H1 (cell line): ENCODE results near the gene CASS4. TPM values are rescaled to one million over a fixed set of nuclear protein-coding genes. Genes with fewer than 3 reads are reported as not detected.

ENCODE experiments used
- CTCF ChIA-PET: fragments of 300-600 bp; sonication (Branson Sonifier 250); formaldehyde crosslinking; loops from one replicate; lab custom pipeline; 2021; ENCODE audit not compliant: partially characterized antibody; lab: Charles Lee
- POLR2A ChIA-PET: fragments of 300-600 bp; sonication (Branson Sonifier 250); formaldehyde crosslinking; loops from one replicate; lab custom pipeline; 2021; ENCODE audit warnings: inconsistent platforms; ENCODE audit not compliant: partially characterized antibody; lab: Charles Lee
- DNase-seq, 2 experiments: peaks; one replicate each; pipeline versions ENCODE4 v3.0.0 to v3.0.0-alpha.2; 2010 to 2022; ENCODE audit warnings: low spot score in 2 of 2, low read depth in 1 of 2, mixed read lengths in 1 of 2
- FAIRE-seq: peaks from 2 replicates; lab custom pipeline; 2011; peaks lifted over from hg19 to GRCh38; lab: Jason Lieb, UNC
- H2AFZ ChIP-seq: 2 replicates; pipeline ENCODE4 v1.8.1; 2012; ENCODE audit warnings: low read length, inconsistent platforms
- H2AK5ac ChIP-seq: 2 replicates; pipeline ENCODE4 v1.6.1; 2013; ENCODE audit warnings: low read depth, low read length
- H2BK120ac ChIP-seq: replicated peaks from 2 replicates; pipeline ENCODE3; 2013; ENCODE audit warnings: low read depth, low read length, inconsistent platforms
- H2BK12ac ChIP-seq: 2 replicates; pipeline ENCODE4 v1.6.1; 2013; ENCODE audit warnings: low read depth, low read length
- H2BK15ac ChIP-seq: 2 replicates; pipeline ENCODE4 v1.6.1; 2013; ENCODE audit warnings: low read length
- H2BK20ac ChIP-seq: 2 replicates; pipeline ENCODE4 v1.6.1; 2013; ENCODE audit warnings: low read length
- H2BK5ac ChIP-seq: 2 replicates; pipeline ENCODE4 v1.6.1; 2013; ENCODE audit warnings: low read depth, low read length
- H3K14ac ChIP-seq: 2 replicates; pipeline ENCODE4 v1.6.1; 2013; ENCODE audit warnings: inconsistent platforms; ENCODE audit not compliant: insufficient read length
- H3K18ac ChIP-seq: 2 replicates; pipeline ENCODE4 v1.6.1; 2013; ENCODE audit warnings: low read length; ENCODE audit errors: extremely low read depth
- H3K23ac ChIP-seq: 2 replicates; pipeline ENCODE4 v1.6.1; 2013; ENCODE audit warnings: inconsistent platforms; ENCODE audit not compliant: insufficient read length
- H3K23me2 ChIP-seq: 2 replicates; pipeline ENCODE4 v1.6.1; 2013; ENCODE audit warnings: low read depth, low read length
- H3K27ac ChIP-seq: 2 replicates; pipeline ENCODE4 v1.6.1; 2011; ENCODE audit warnings: low read depth, low read length, inconsistent platforms
- H3K27me3 ChIP-seq, 4 experiments: replicated peaks in 1 of 4; 1 replicate in 1 of 4; 2 replicates in 3 of 4; pipeline versions ENCODE4 v1.6.1 to v1.8.1; 2011 to 2013; ENCODE audit warnings: low read length in 3 of 4, mild to moderate bottlenecking in 3 of 4, inconsistent platforms in 2 of 4, mixed read lengths in 2 of 4, moderate library complexity in 1 of 4; ENCODE audit not compliant: control insufficient read depth in 3 of 4, insufficient read depth in 3 of 4; ENCODE audit errors: extremely low read depth in 1 of 4
- H3K36me3 ChIP-seq, 4 experiments: 2 replicates each; pipeline versions ENCODE4 v1.6.1 to v1.8.1; 2011 to 2013; ENCODE audit warnings: mild to moderate bottlenecking in 4 of 4, low read length in 3 of 4, moderate library complexity in 2 of 4, control low read depth in 1 of 4, inconsistent platforms in 1 of 4; ENCODE audit not compliant: insufficient read depth in 4 of 4, control insufficient read depth in 2 of 4
- H3K4ac ChIP-seq: replicated peaks from 2 replicates; pipeline ENCODE3; 2013; ENCODE audit warnings: low read length, low read depth, mixed read lengths, inconsistent platforms; ENCODE audit not compliant: insufficient read length
- H3K4me1 ChIP-seq, 4 experiments: replicated peaks in 1 of 4; 1 replicate in 1 of 4; 2 replicates in 3 of 4; pipeline versions ENCODE4 v1.6.1 to v1.8.1; 2011 to 2013; ENCODE audit warnings: low read length in 3 of 4, inconsistent platforms in 2 of 4, mixed read lengths in 1 of 4; ENCODE audit not compliant: insufficient read depth in 4 of 4, control insufficient read depth in 3 of 4
- H3K4me2 ChIP-seq, 2 experiments: 2 replicates each; pipeline versions ENCODE4 v1.6.1 to v1.8.1; 2011 to 2013; ENCODE audit warnings: low read depth in 2 of 2, low read length in 2 of 2, control low read depth in 1 of 2, inconsistent platforms in 1 of 2, mild to moderate bottlenecking in 1 of 2; ENCODE audit not compliant: insufficient read depth in 1 of 2
- H3K4me3 ChIP-seq, 4 experiments: fragments of 200-600, 300-600 bp in 1 of 4; sonication (generic), shearing (Covaris generic), sonication (Bioruptor Twin) in 1 of 4; 2 replicates each; pipeline versions ENCODE4 v1.5.1 to v1.8.1; 2011 to 2016; ENCODE audit warnings: low read length in 4 of 4, low read depth in 3 of 4, control low read depth in 2 of 4, inconsistent platforms in 2 of 4, mild to moderate bottlenecking in 2 of 4, mixed read lengths in 1 of 4, moderate library complexity in 1 of 4; ENCODE audit not compliant: insufficient read depth in 2 of 4; ENCODE audit errors: extremely low read depth in 1 of 4
- H3K56ac ChIP-seq: replicated peaks from 2 replicates; pipeline ENCODE3; 2013; ENCODE audit warnings: low read depth, mild to moderate bottlenecking, mixed read lengths, low read length, inconsistent platforms; ENCODE audit not compliant: insufficient read length
- H3K79me1 ChIP-seq: 2 replicates; pipeline ENCODE4 v1.6.1; 2013; ENCODE audit warnings: low read depth, low read length, control low read depth
- H3K79me2 ChIP-seq, 2 experiments: 2 replicates each; pipeline versions ENCODE4 v1.6.1 to v1.8.1; 2012 to 2013; ENCODE audit warnings: low read length in 2 of 2, mild to moderate bottlenecking in 2 of 2, inconsistent platforms in 1 of 2; ENCODE audit not compliant: insufficient read depth in 2 of 2, control insufficient read depth in 1 of 2
- H3K9ac ChIP-seq, 4 experiments: replicated peaks in 1 of 4; 1 replicate in 1 of 4; 2 replicates in 3 of 4; pipeline versions ENCODE4 v1.6.1 to v1.8.1; 2011 to 2013; ENCODE audit warnings: low read depth in 3 of 4, low read length in 3 of 4, control low read depth in 2 of 4, mild to moderate bottlenecking in 2 of 4, moderate library complexity in 2 of 4, inconsistent platforms in 1 of 4; ENCODE audit errors: extremely low read depth in 1 of 4
- H3K9me3 ChIP-seq, 2 experiments: 2 replicates each; pipeline versions ENCODE4 v1.6.1 to v1.8.1; 2012 to 2013; ENCODE audit warnings: mild to moderate bottlenecking in 2 of 2, moderate library complexity in 2 of 2, control low read depth in 1 of 2, inconsistent platforms in 1 of 2, low read depth in 1 of 2, low read length in 1 of 2, mixed read lengths in 1 of 2; ENCODE audit not compliant: insufficient read depth in 2 of 2
- H4K20me1 ChIP-seq, 2 experiments: replicated peaks in 1 of 2; 2 replicates each; pipeline versions ENCODE3 to v1.8.1; 2011 to 2013; ENCODE audit warnings: inconsistent platforms in 2 of 2, low read length in 2 of 2, mild to moderate bottlenecking in 1 of 2; ENCODE audit not compliant: insufficient read depth in 2 of 2, control insufficient read depth in 1 of 2
- H4K5ac ChIP-seq: 2 replicates; pipeline ENCODE4 v1.6.1; 2013; ENCODE audit warnings: low read length, low read depth, mixed read lengths, inconsistent platforms; ENCODE audit not compliant: insufficient read length
- H4K8ac ChIP-seq: 2 replicates; pipeline ENCODE4 v1.8.0; 2013; ENCODE audit warnings: mild to moderate bottlenecking, moderate library complexity, low read length, inconsistent platforms; ENCODE audit not compliant: insufficient read depth; ENCODE audit errors: extremely low read depth
- H4K91ac ChIP-seq: replicated peaks from 2 replicates; pipeline ENCODE3; 2013; ENCODE audit warnings: low read length, mixed read lengths, inconsistent platforms; ENCODE audit not compliant: insufficient read length
- BRCA1 ChIP-seq: IDR thresholded peaks from 2 replicates; pipeline ENCODE4 v1.6.1; 2012; ENCODE audit warnings: low read depth, low read length, improper control_type of control experiment
- CHD1 ChIP-seq: IDR thresholded peaks from 2 replicates; pipeline ENCODE4 v1.6.1; 2012; ENCODE audit warnings: low read depth, low read length, improper control_type of control experiment
- EP300 ChIP-seq, 2 experiments: IDR thresholded peaks; 1 replicate in 1 of 2; 2 replicates in 1 of 2; pipeline ENCODE4 v1.6.1; 2011 to 2012; ENCODE audit warnings: low read depth in 2 of 2, low read length in 2 of 2, mild to moderate bottlenecking in 2 of 2, borderline replicate concordance in 1 of 2, inconsistent platforms in 1 of 2, moderate library complexity in 1 of 2
- JUN ChIP-seq: IDR thresholded peaks from 2 replicates; pipeline ENCODE4 v1.6.1; 2011; ENCODE audit warnings: low read depth, mild to moderate bottlenecking, improper control_type of control experiment, low read length
- KDM1A ChIP-seq: fragments of 200-600, 300-600 bp; sonication (generic); IDR thresholded peaks from 2 replicates; pipeline ENCODE4 v1.7.1; 2016; ENCODE audit warnings: mild to moderate bottlenecking, low read length, borderline replicate concordance
- MAFK ChIP-seq: IDR thresholded peaks from 2 replicates; pipeline ENCODE4 v1.6.1; 2012; ENCODE audit warnings: low read depth, mild to moderate bottlenecking, improper control_type of control experiment, low read length
- RNF2 ChIP-seq: fragments of 200-900, 300-1000 bp; sonication (generic); IDR thresholded peaks from 2 replicates; pipeline ENCODE4 v1.7.1; 2016; ENCODE audit warnings: borderline replicate concordance, low read depth, mild to moderate bottlenecking, antibody characterized with exemption, low read length; ENCODE audit not compliant: poor library complexity, severe bottlenecking; ENCODE audit errors: missing control alignments
- SIN3A ChIP-seq, 2 experiments: IDR thresholded peaks in 1 of 2; conservative IDR thresholded peaks in 1 of 2; 2 replicates each; pipeline ENCODE4 v1.6.1; 2011 to 2012; ENCODE audit warnings: low read length in 2 of 2, improper control_type of control experiment in 1 of 2, low read depth in 1 of 2, mild to moderate bottlenecking in 1 of 2
- TEAD4 ChIP-seq: IDR thresholded peaks from 2 replicates; pipeline ENCODE4 v1.6.1; 2012; ENCODE audit warnings: low read depth, low read length, inconsistent platforms, mixed read lengths
- USF2 ChIP-seq: IDR thresholded peaks from 2 replicates; pipeline ENCODE4 v1.6.1; 2011; ENCODE audit warnings: low read length, improper control_type of control experiment
- YY1 ChIP-seq: IDR thresholded peaks from 2 replicates; pipeline ENCODE4 v1.6.1; 2011; ENCODE audit warnings: low read depth, mild to moderate bottlenecking, low read length
- WGBS, 2 experiments: shearing (Covaris generic) in 1 of 2; methylation state at CpG; one replicate each; pipeline versions ENCODE4 v1.1.6 to v1.1.7; 2013 to 2015; ENCODE audit warnings: low lambda C conversion rate in 2 of 2, mixed read lengths in 2 of 2, inconsistent platforms in 1 of 2, low coverage in 1 of 2, missing lambda C conversion rate in 1 of 2; ENCODE audit not compliant: insufficient replicate concordance in 2 of 2, insufficient coverage in 1 of 2, insufficient read length in 1 of 2; ENCODE audit errors: extremely low coverage in 1 of 2, missing lambda C conversion rate in 1 of 2; 5-methylcytosine and 5-hydroxymethylcytosine counted together
- polyA plus RNA-seq, 7 experiments: library from polyadenylated mRNA; depleted of rRNA in 3 of 7; stranded (reverse) in 5 of 7; unstranded in 2 of 7; fragments of >200 nt in 5 of 7; fragments of 200-250 nt in 2 of 7; gene quantifications; 1 replicate in 5 of 7; 2 replicates in 1 of 7; 4 replicates in 1 of 7; pipeline versions ENCODE4 v1.2.1 to v1.2.3, GENCODE V29; 2011 to 2013; ENCODE audit warnings: missing spikeins in 2 of 7, mixed read lengths in 2 of 7
- total RNA-seq: library from RNA; stranded (reverse); fragmentation: NEBNext Ultra II Directional; extraction: Animal tissue kit (Norgen Biotek cat#: 25700); gene quantifications from 2 replicates; pipeline ENCODE4 v1.2.1, GENCODE V29; 2021
- TF ChIP-seq, protein P1 (sequence below): IDR thresholded peaks from 2 replicates; pipeline ENCODE4 v1.6.1; 2012; ENCODE audit warnings: inconsistent platforms

Gene CASS4
- total and polyA plus RNA-seq, 2 of the 8 experiments (the other 6 are each of a cell fraction or from before 2014, with no cell fraction given): not detected

DNA sequence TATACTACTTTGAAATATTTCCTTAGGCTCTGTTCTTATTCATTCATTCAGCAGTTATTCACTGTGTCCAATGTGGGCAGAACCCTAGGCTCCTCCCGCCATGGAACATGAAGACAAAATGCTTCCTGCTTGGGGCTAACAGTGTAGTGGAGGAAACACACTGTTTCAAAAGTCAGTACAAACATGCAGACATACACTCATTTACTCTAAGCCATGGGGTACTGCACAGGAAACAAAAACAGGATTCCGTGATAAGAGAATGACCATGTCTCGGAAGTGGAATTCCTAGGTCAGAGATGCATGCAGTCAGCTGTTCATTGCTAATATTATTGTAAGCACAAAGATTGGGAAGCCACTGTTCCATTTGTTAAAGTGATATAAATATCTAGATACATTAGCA lies 94.0 kb downstream of the CASS4 start:
- no peak overlapping the region for H3K14ac ChIP-seq
- no peaks in the 10 kb centered on the region for H3K23me2 ChIP-seq
- H2BK12ac ChIP-seq: no peak overlapping the region
- no peak for FAIRE-seq
- DNase-seq: no peak
- no peak overlapping the region for H4K91ac ChIP-seq
- no peak overlapping the region for H2BK15ac ChIP-seq
- H3K36me3 ChIP-seq: no peaks in the 10 kb centered on the region
- no peak overlapping the region for H3K18ac ChIP-seq
- no peak overlapping the region for H2BK120ac ChIP-seq
- H2AK5ac ChIP-seq: no peak overlapping the region
- WGBS, 2 experiments: 62% methylated on average over 3 of the region's 3 CpGs; no CpG with 5 or more reads in 1 of the 2 experiments
- H3K4me1 ChIP-seq: no peaks in the 10 kb centered on the region
- H3K4me2 ChIP-seq: no peak overlapping the region
- no peak overlapping the region for H3K4me3 ChIP-seq
- H3K79me2 ChIP-seq: no peaks in the 10 kb centered on the region
- ChIA-PET CTCF (interaction anchor here (1.0 to 2.9 kb wide), 6 partner anchors 8 to 502 kb away, joined by 3 to 14 read pairs (median 8); no protein-coding TSS in a partner anchor), POLR2A (no interaction called here)
- H3K27ac ChIP-seq: no peak overlapping the region
- H4K20me1 ChIP-seq: peaks cover 0 to 2% of the 10 kb centered on the region in 2 experiments
- H4K5ac ChIP-seq: no peak overlapping the region
- no peak overlapping the region for H2BK20ac ChIP-seq
- no peak overlapping the region for H3K56ac ChIP-seq
- H3K23ac ChIP-seq: no peak overlapping the region
- no peak overlapping the region for H2BK5ac ChIP-seq
- H3K27me3 ChIP-seq: no peaks in the 10 kb centered on the region
- H4K8ac ChIP-seq: no peak overlapping the region
- H3K9me3 ChIP-seq: no peaks in the 10 kb centered on the region
- no peak overlapping the region for H3K9ac ChIP-seq
- H3K79me1 ChIP-seq: no peaks in the 10 kb centered on the region
- H3K4ac ChIP-seq: no peak overlapping the region
- no peak overlapping the region for H2AFZ ChIP-seq
- TF ChIP-seq USF2: no peak
- TF ChIP-seq KDM1A: no peak
- TF ChIP-seq EP300 (IDR thresholded peaks at IDR 0.05; ENCODE audit: borderline replicate concordance in 1 of 2, low read depth in 2 of 2, low read length in 2 of 2): no peak
- TF ChIP-seq CHD1: no peak
- no peak for TF ChIP-seq TEAD4
- TF ChIP-seq JUN: no peak
- no peak for TF ChIP-seq RNF2
- TF ChIP-seq, protein P1, sequence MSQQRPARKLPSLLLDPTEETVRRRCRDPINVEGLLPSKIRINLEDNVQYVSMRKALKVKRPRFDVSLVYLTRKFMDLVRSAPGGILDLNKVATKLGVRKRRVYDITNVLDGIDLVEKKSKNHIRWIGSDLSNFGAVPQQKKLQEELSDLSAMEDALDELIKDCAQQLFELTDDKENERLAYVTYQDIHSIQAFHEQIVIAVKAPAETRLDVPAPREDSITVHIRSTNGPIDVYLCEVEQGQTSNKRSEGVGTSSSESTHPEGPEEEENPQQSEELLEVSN: no peak
- no peak for TF ChIP-seq SIN3A (conservative IDR thresholded peaks at IDR 0.05 in 1 of 2, IDR thresholded peaks at IDR 0.05 in 1 of 2; ENCODE audit: low read depth in 1 of 2, low read length in 2 of 2)
- TF ChIP-seq YY1: no peak
- TF ChIP-seq BRCA1: no peak
- TF ChIP-seq MAFK: no peak
